HepG2 (cell line): ENCODE results near the gene RECQL5.

Experiments
- CCAR2 ChIP-seq: fragments of 200-400 bp; formaldehyde crosslinking; optimal IDR thresholded peaks from 2 replicates; pipeline ENCODE3; 2018; ENCODE audit warnings: low read depth, mild to moderate bottlenecking, low read length, moderate library complexity
- CCDC6 ChIP-seq: sonication (generic); formaldehyde crosslinking; IDR thresholded peaks from 2 replicates; pipeline ENCODE4 v1.8.1; 2022; ENCODE audit warnings: mild to moderate bottlenecking, missing genetic modification reagents, moderate library complexity
- TF ChIP-seq, protein P1 (sequence below): sonication (generic); formaldehyde crosslinking; IDR thresholded peaks from one replicate; pipeline ENCODE4 v1.5.1; 2020; ENCODE audit warnings: mild to moderate bottlenecking, missing genetic modification reagents; ENCODE audit errors: not compliant biosample characterization
- TF ChIP-seq, protein P2 (sequence below), 2 experiments: IDR thresholded peaks; 2 replicates each; pipeline ENCODE4 v1.6.1; 2011 to 2012; ENCODE audit warnings: low read length in 2 of 2, borderline replicate concordance in 1 of 2, low read depth in 1 of 2, mild to moderate bottlenecking in 1 of 2, moderate library complexity in 1 of 2

- TF ChIP-seq CCAR2, result no peak
- TF ChIP-seq, protein P1, sequence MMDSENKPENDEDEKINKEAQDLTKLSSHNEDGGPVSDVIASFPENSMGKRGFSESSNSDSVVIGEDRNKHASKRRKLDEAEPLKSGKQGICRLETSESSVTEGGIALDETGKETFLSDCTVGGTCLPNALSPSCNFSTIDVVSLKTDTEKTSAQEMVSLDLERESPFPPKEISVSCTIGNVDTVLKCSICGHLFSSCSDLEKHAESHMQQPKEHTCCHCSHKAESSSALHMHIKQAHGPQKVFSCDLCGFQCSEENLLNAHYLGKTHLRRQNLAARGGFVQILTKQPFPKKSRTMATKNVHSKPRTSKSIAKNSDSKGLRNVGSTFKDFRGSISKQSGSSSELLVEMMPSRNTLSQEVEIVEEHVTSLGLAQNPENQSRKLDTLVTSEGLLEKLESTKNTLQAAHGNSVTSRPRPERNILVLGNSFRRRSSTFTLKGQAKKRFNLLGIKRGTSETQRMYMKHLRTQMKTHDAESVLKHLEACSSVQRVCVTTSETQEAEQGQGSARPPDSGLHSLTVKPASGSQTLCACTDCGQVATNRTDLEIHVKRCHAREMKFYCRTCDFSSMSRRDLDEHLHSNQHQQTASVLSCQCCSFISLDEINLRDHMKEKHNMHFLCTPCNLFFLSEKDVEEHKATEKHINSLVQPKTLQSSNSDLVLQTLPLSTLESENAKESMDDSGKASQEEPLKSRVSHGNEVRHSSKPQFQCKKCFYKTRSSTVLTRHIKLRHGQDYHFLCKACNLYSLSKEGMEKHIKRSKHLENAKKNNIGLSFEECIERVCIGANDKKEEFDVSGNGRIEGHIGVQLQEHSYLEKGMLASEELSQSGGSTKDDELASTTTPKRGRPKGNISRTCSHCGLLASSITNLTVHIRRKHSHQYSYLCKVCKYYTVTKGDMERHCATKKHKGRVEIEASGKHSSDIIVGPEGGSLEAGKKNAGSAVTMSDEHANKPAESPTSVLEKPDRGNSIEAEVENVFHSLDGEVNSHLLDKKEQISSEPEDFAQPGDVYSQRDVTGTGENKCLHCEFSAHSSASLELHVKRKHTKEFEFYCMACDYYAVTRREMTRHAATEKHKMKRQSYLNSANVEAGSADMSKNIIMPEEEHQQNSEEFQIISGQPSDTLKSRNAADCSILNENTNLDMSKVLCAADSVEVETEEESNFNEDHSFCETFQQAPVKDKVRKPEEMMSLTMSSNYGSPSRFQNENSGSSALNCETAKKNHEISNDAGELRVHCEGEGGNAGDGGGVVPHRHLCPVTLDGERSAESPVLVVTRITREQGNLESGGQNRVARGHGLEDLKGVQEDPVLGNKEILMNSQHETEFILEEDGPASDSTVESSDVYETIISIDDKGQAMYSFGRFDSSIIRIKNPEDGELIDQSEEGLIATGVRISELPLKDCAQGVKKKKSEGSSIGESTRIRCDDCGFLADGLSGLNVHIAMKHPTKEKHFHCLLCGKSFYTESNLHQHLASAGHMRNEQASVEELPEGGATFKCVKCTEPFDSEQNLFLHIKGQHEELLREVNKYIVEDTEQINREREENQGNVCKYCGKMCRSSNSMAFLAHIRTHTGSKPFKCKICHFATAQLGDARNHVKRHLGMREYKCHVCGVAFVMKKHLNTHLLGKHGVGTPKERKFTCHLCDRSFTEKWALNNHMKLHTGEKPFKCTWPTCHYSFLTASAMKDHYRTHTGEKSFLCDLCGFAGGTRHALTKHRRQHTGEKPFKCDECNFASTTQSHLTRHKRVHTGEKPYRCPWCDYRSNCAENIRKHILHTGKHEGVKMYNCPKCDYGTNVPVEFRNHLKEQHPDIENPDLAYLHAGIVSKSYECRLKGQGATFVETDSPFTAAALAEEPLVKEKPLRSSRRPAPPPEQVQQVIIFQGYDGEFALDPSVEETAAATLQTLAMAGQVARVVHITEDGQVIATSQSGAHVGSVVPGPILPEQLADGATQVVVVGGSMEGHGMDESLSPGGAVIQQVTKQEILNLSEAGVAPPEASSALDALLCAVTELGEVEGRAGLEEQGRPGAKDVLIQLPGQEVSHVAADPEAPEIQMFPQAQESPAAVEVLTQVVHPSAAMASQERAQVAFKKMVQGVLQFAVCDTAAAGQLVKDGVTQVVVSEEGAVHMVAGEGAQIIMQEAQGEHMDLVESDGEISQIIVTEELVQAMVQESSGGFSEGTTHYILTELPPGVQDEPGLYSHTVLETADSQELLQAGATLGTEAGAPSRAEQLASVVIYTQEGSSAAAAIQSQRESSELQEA (CRISPR knock-in tag), result no peak
- TF ChIP-seq CCDC6 (CRISPR knock-in tag), result no peak
- TF ChIP-seq, protein P2, sequence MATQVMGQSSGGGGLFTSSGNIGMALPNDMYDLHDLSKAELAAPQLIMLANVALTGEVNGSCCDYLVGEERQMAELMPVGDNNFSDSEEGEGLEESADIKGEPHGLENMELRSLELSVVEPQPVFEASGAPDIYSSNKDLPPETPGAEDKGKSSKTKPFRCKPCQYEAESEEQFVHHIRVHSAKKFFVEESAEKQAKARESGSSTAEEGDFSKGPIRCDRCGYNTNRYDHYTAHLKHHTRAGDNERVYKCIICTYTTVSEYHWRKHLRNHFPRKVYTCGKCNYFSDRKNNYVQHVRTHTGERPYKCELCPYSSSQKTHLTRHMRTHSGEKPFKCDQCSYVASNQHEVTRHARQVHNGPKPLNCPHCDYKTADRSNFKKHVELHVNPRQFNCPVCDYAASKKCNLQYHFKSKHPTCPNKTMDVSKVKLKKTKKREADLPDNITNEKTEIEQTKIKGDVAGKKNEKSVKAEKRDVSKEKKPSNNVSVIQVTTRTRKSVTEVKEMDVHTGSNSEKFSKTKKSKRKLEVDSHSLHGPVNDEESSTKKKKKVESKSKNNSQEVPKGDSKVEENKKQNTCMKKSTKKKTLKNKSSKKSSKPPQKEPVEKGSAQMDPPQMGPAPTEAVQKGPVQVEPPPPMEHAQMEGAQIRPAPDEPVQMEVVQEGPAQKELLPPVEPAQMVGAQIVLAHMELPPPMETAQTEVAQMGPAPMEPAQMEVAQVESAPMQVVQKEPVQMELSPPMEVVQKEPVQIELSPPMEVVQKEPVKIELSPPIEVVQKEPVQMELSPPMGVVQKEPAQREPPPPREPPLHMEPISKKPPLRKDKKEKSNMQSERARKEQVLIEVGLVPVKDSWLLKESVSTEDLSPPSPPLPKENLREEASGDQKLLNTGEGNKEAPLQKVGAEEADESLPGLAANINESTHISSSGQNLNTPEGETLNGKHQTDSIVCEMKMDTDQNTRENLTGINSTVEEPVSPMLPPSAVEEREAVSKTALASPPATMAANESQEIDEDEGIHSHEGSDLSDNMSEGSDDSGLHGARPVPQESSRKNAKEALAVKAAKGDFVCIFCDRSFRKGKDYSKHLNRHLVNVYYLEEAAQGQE (IDR thresholded peaks at IDR 0.05; ENCODE audit: borderline replicate concordance in 1 of 2, low read depth in 1 of 2, low read length in 2 of 2), result no peak
These were observed 49.3 kb downstream of the RECQL5 start for GRCh38 chr17:75617675-75618074.
